PC-9 (cell line): ENCODE measurements around the gene TMEM107.

ENCODE experiments used
- EZH2 ChIP-seq: fragments of 200-600 bp; sonication (generic); IDR thresholded peaks from 2 replicates; pipeline ENCODE4 v1.8.0; 2017; ENCODE audit warnings: antibody characterized with exemption, low read depth
- TF ChIP-seq, protein P1 (sequence below): fragments of 200-600 bp; sonication (generic); conservative IDR thresholded peaks from 2 replicates; pipeline ENCODE4 v1.6.1; 2017; ENCODE audit warnings: mixed run types, antibody characterized with exemption, mild to moderate bottlenecking, moderate library complexity

GRCh38 chr17:8176998-8177731 is 985 bp upstream of the TMEM107 start:
- TF ChIP-seq, protein P1, sequence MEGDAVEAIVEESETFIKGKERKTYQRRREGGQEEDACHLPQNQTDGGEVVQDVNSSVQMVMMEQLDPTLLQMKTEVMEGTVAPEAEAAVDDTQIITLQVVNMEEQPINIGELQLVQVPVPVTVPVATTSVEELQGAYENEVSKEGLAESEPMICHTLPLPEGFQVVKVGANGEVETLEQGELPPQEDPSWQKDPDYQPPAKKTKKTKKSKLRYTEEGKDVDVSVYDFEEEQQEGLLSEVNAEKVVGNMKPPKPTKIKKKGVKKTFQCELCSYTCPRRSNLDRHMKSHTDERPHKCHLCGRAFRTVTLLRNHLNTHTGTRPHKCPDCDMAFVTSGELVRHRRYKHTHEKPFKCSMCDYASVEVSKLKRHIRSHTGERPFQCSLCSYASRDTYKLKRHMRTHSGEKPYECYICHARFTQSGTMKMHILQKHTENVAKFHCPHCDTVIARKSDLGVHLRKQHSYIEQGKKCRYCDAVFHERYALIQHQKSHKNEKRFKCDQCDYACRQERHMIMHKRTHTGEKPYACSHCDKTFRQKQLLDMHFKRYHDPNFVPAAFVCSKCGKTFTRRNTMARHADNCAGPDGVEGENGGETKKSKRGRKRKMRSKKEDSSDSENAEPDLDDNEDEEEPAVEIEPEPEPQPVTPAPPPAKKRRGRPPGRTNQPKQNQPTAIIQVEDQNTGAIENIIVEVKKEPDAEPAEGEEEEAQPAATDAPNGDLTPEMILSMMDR: no peak
- TF ChIP-seq EZH2: no peak
